HTR-8/SVneo (cell line): ENCODE measurements around the gene USP5.
"Not testable (repeated sequence)": the region's sequence is repeated elsewhere in the genome, so short reads cannot be mapped to it uniquely, and the experiment has no call there.

Experiments used
- DNase-seq: peaks from one replicate; pipeline ENCODE4 v3.0.0; 2011; ENCODE audit warnings: low spot score, mixed read lengths; ENCODE audit not compliant: insufficient read length
- FAIRE-seq: peaks from 2 replicates; lab custom pipeline; 2011; peaks lifted over from hg19 to GRCh38; lab: Jason Lieb, UNC

The USP5 gene

DNA sequence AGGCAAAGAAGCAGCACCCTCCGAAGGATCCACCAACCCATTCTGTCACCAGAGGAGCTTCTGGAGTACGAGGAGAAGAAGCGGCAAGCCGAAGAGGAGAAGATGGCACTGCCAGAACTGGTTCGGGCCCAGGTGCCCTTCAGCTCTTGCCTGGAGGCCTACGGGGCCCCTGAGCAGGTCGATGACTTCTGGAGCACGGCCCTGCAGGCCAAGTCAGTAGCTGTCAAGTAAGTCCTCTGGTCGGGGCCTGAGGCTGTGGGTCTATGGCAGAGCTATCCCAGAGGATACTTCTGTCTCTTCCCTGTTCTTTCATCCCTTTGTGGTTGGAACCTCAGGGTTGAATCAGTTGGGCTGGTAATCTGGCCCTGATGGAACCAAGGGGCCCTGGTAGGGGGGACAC, 9.4 kb downstream of the USP5 start:
- DNase-seq (no peak), FAIRE-seq (no peak)

- FAIRE-seq (no peak), DNase-seq (no peak)
Observed at GRCh38 chr12:6863033-6863432, 11.1 kb downstream of the USP5 start.

DNA sequence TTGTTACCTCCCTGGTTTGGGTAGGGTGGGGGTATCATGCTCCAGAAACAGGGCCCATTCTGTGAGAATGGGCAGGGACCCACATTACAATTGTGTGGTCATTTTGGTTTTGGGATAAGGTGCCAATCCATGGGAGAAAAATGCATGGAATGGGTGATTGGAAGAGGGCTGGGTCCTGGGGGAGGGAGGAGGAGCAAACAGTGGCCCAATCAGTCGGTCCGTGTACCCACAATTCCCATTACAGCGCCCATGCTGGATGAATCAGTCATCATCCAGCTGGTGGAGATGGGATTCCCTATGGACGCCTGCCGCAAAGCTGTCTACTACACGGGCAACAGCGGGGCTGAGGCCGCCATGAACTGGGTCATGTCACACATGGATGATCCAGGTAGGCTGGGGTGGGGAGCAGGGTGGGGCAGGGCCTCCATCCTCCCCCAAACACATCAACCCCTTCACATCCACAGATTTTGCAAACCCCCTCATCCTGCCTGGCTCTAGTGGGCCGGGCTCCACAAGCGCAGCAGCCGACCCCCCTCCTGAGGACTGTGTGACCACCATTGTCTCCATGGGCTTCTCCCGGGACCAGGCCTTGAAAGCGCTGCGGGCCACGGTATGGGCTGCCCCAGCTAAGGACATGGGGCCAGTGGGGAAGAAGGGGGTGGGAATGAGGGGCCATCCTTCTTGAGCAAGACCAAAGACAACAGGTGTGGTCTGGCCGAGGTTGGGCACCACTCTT, 11.8 kb downstream of the USP5 start:
- DNase-seq = no peak
- FAIRE-seq = no peak

- FAIRE-seq, DNase-seq: not testable (repeated sequence)
Observed at GRCh38 chr12:6865307-6865706, 13.4 kb downstream of the USP5 start.

- FAIRE-seq = peak; percentile 49
Observed at GRCh38 chr12:6866163-6866919, 14.4 kb downstream of the USP5 start.

GRCh38 chr12:6866920-6867412, 15.0 kb downstream of the USP5 start:
- no peak for FAIRE-seq
- DNase-seq = no peak

More at GRCh38 chr12:6866163-6866919, 14.4 kb downstream of the USP5 start:
- DNase-seq = no peak

DNA sequence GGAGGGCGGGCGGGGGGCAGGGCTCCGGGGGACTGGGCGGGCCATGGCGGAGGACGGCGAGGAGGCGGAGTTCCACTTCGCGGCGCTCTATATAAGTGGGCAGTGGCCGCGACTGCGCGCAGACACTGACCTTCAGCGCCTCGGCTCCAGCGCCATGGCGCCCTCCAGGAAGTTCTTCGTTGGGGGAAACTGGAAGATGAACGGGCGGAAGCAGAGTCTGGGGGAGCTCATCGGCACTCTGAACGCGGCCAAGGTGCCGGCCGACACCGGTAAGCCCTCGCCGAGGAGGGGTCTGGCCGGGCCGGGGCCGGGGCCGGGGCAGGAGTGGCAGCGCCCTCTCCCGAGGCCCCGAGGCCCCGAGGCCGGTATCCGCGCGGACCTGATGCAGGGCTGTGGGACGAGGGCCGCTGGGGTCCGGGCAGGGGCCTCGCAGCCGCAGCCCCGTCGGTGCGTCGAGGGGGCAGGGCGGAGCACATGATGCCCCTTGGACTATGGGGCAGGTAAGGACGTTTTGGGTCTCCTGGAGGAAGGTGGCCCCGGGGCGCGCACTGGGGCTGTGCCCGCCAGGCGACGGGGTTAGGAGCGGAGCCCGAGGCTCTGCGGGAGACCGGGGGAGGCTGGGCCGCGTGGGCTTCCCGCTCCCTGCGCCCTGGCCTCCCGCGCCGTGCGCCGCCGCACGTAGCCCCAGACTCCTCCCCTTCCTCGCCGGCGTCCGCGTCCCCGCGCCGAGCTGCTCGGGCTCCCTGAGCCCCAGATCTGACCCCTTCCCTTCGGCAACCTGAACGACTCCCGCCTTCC, 15.7 kb downstream of the USP5 start, which contains the start of gene TPI1:
Gene TPI1 (plus strand): TSS at position 119 of the 798 bp plus-strand sequence. CDS start 36 bp downstream, at position 155.
- DNase-seq (peak; percentile 90), FAIRE-seq (peak; percentile 94)

GRCh38 chr12:6868211-6869048, 16.5 kb downstream of the USP5 start:
- DNase-seq (no peak), FAIRE-seq (peak; percentile 87)

- DNase-seq (peak; percentile 83), FAIRE-seq (peak; percentile 67)
Observed at GRCh38 chr12:6869049-6870021, 17.4 kb downstream of the USP5 start.

- DNase-seq, FAIRE-seq: not testable (repeated sequence)
Observed at GRCh38 chr12:6870304-6870703, 18.4 kb downstream of the USP5 start.

DNA sequence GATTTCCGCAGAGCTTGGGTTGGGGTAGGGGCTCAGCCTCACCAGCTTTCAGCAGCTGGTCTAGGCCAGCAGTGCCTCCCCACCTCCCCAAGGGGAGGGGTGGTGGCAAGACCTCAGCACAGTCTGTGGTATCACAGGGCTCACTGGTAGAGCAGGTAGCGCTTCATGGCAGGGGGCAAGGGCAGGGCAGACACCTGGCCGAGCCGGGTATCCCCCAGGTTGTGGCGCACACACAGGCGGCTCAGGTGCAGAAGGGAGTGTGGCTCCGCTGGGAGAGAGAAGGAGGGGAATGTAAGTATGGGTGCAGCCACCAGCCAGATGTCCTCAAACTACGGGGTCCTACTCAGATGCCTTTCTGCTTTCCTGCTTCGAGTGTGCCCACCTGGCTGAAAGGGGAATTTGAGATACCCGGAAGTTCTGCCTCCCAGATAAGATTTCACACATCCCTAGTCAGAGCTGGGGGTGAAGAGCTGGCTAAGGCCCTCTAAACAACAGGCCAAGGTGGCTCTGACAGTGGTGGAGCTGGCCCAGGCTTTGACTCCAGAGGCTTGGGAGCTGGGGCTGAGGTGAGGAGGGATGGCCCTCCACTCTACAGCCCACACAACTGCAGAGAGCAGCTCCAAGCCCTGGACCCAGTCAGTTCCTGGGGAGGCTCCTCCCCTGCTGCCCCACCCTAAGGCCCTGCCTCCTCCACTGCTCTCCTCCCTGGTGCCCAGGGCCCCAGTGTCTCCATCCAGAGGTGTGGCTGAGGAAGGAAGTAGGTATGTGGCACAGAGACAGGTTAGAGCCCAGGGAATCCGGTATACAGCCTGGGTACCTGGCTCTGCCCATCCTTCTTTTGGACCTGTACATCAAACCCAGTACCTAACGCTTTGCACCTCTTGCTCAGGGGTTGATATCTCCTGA, 19.4 kb downstream of the USP5 start:
- FAIRE-seq = no peak
- no peak for DNase-seq

GRCh38 chr12:6872073-6873048, 20.4 kb downstream of the USP5 start:
- FAIRE-seq (peak; percentile 99), DNase-seq (peak; percentile 93)

DNA sequence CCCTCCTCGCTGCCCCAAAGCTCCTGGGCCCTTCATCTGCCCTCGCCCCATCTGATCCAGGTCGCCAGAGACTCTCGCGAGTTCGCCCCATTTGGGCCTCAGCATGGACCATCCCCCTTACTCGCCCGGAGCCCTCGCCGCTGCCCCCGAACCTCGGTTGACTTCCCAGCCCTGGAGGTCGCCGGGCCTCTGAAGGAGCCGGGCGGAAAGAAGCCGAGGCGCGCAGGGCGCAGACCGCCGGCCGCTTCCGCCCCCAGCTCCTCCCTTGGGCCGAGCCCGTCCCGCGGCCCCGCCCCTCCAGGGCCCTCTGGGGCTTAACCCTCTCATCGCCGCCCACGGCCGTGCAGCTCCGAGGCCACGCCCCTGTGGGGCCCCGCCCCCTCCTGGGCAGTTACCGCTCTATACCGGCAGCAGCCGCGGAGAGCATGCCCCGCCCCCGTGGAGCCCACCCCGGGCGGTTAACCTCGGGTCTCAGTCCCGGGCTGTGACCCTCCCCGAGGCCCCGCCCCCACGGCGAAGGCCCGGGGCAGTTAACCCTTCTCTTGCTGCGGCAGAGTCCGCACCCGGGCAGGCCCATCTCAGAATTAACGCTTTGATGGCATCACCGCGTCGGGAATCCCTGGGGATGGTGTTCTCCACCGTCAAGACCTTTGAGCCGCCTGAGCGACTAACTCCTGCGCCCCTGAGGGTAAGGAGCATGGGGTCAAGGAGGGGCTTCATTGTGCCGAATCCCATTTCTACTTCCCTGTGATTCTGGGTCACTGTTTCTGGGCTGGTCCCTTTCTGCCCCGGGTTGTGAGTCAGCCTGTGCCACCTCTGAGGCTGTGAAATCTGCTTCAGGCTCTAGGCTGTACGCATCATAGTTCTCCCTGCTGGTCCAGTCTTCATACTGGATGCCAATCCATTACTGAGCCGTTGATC, 21.4 kb downstream of the USP5 start, which contains the start of gene SPSB2:
Gene SPSB2 (minus strand): TSS at position 210 of the 921 bp plus-strand sequence. CDS start 402 bp downstream, outside the sequence.
- DNase-seq (peak; percentile 95), FAIRE-seq (peak; percentile 97)

- DNase-seq, FAIRE-seq: not testable (repeated sequence)
Observed at GRCh38 chr12:6874015-6874368, 22.0 kb downstream of the USP5 start.

DNA sequence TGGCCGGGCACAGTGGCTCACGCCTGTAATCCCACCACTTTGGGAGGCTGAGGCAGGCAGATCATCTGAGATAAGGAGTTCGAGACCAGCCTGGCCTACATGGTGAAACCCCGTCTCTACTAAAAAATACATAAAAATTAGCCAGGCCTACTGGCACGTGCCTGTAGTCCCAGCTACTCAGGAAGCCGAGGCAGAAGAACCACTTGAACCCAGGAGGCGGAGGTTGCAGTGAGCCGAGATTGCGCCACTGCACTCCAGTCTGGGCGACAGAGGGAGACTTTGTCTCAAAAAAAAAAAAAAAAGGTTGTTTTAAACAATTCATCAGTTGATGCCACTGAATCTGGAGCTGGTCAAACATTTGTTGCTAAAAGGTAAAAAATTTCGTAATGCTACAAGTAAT, 27.9 kb downstream of the USP5 start:
- DNase-seq, FAIRE-seq: not testable (repeated sequence)
